Activated CD8-positive, alpha-beta T cell treated with anti-CD3 and anti-CD28 coated beads for 36 hours (primary cell): Measurements from ENCODE around the gene IQCE. TPM values are rescaled to one million over a fixed set of nuclear protein-coding genes. Genes with fewer than 3 reads are reported as not detected.
A peak's percentile ranks its signal among the peaks of the same experiment; 100 is the strongest.

Experiments
- ATAC-seq: fragments of 200-7000 bp; cut with Tn5 transposase; one replicate; pipeline ENCODE4 v1.10.0; 2021; ENCODE audit warnings: mild to moderate bottlenecking, moderate library complexity
- CTCF ChIA-PET: fragments of 350-600 bp; sonication (Branson Sonifier 250); formaldehyde crosslinking; loops from one replicate; lab custom pipeline; 2021; ENCODE audit warnings: antibody characterized with exemption; lab: Charles Lee
- POLR2A ChIA-PET: fragments of 350-600 bp; sonication (Branson Sonifier 250); formaldehyde crosslinking; loops from one replicate; lab custom pipeline; 2021; ENCODE audit warnings: antibody characterized with exemption; lab: Charles Lee
- DNase-seq: peaks from one replicate; pipeline ENCODE4 v3.0.0-alpha.2; 2020
- H3K27ac Mint-ChIP-seq: one replicate; pipeline ENCODE4 v1.8.0; 2021; ENCODE audit warnings: mild to moderate bottlenecking, mixed read lengths
- H3K27me3 Mint-ChIP-seq: one replicate; pipeline ENCODE4 v1.8.0; 2021; ENCODE audit warnings: mixed read lengths
- H3K36me3 Mint-ChIP-seq: one replicate; pipeline ENCODE4 v1.8.0; 2021; ENCODE audit warnings: low read depth, mixed read lengths
- H3K4me1 Mint-ChIP-seq: one replicate; pipeline ENCODE4 v1.8.0; 2021; ENCODE audit warnings: low read depth, mixed read lengths
- H3K4me3 Mint-ChIP-seq: one replicate; pipeline ENCODE4 v1.8.0; 2021; ENCODE audit warnings: mild to moderate bottlenecking, moderate library complexity, mixed read lengths
- H3K9me3 Mint-ChIP-seq: one replicate; pipeline ENCODE4 v1.8.0; 2021; ENCODE audit warnings: mixed read lengths
- CTCF ChIP-seq: fragments of 200-600 bp; IDR thresholded peaks from one replicate; pipeline ENCODE4 v1.8.0; 2022; ENCODE audit warnings: antibody characterized with exemption, mild to moderate bottlenecking
- intact Hi-C: fragments of 100-400 bp; cut with micrococcal nuclease; formaldehyde crosslinking; loops from one replicate; pipeline ENCODE4 v1.10.0; 2022
- total RNA-seq, 2 experiments: library from RNA; stranded (reverse); gene quantifications; one replicate each; pipeline ENCODE4 v1.2.3, GENCODE V29; 2021

The IQCE gene
- total RNA-seq, 2 experiments from 2014 or later: 4.0 to 4.3 TPM

GRCh38 chr7:2525658-2526630 lies 32.8 kb upstream of the IQCE start:
- Mint-ChIP-seq H3K4me1 (peaks cover 59% of the 10 kb centered on the region), H3K4me3 (no peak overlapping the region), H3K36me3 (peaks cover 34% of the 10 kb centered on the region), H3K27me3 (no peaks in the 10 kb centered on the region), H3K27ac (no peak overlapping the region), H3K9me3 (no peaks in the 10 kb centered on the region)
- ATAC-seq (no peak), DNase-seq (no peak)
- CTCF ChIA-PET: interaction anchor here (0.8 to 1.2 kb wide), 2 partner anchors 14 to 1021 kb away, joined by 3 read pairs; no protein-coding TSS in a partner anchor
- POLR2A ChIA-PET: interaction anchor here (1.1 to 3.7 kb wide), 3 partner anchors 16 to 51 kb away, joined by 3 to 21 read pairs (median 9); partner anchors contain the start of gene IQCE
- intact Hi-C loops: loop anchor here (10.0 kb wide), 2 partner anchors 71 to 121 kb away; partner anchors contain the start of gene CHST12
- no peak for TF ChIP-seq CTCF

GRCh38 chr7:2526659-2527504 lies 31.9 kb upstream of the IQCE start:
- DNase-seq: no peak
- no peak for TF ChIP-seq CTCF
- ChIA-PET POLR2A (interaction anchor here (1.1 to 3.7 kb wide), 4 partner anchors 17 to 52 kb away, joined by 3 to 21 read pairs (median 6); partner anchors contain the start of gene IQCE), CTCF (interaction anchor here (0.8 to 1.4 kb wide), 3 partner anchors 15 to 1022 kb away, joined by 3 to 4 read pairs (median 3); partner anchors contain the start of gene BRAT1)
- no peak overlapping the region for H3K27ac Mint-ChIP-seq
- peaks cover 64% of the 10 kb centered on the region for H3K4me1 Mint-ChIP-seq
- no peak overlapping the region for H3K4me3 Mint-ChIP-seq
- no peaks in the 10 kb centered on the region for H3K9me3 Mint-ChIP-seq
- no peaks in the 10 kb centered on the region for H3K27me3 Mint-ChIP-seq
- intact Hi-C loops: loop anchor here (10.0 kb wide), 2 partner anchors 72 to 122 kb away; partner anchors contain the start of gene CHST12
- H3K36me3 Mint-ChIP-seq: peaks cover 30% of the 10 kb centered on the region
- ATAC-seq: no peak

- DNase-seq (peak; percentile 87), ATAC-seq (peak; percentile 11)
- H3K27ac Mint-ChIP-seq: peak overlapping the region; percentile 92
- H3K9me3 Mint-ChIP-seq: no peaks in the 10 kb centered on the region
- no peak for TF ChIP-seq CTCF
- CTCF ChIA-PET: interaction anchor here (0.8 to 1.4 kb wide), 3 partner anchors 18 to 76 kb away, joined by 3 to 4 read pairs (median 3); partner anchors contain the start of gene BRAT1
- peaks cover 24% of the 10 kb centered on the region for H3K36me3 Mint-ChIP-seq
- H3K4me1 Mint-ChIP-seq: peaks cover 63% of the 10 kb centered on the region
- no peak overlapping the region for H3K4me3 Mint-ChIP-seq
- intact Hi-C loops: loop anchor here (10.0 kb wide), 2 partner anchors 73 to 123 kb away; partner anchors contain the start of gene CHST12
- POLR2A ChIA-PET: interaction anchor here (0.8 to 3.7 kb wide), 6 partner anchors 11 to 53 kb away, joined by 3 to 21 read pairs (median 3); partner anchors contain the start of gene IQCE
- no peaks in the 10 kb centered on the region for H3K27me3 Mint-ChIP-seq
Measured at GRCh38 chr7:2527505-2528467, 31.0 kb upstream of the IQCE start.
